H1 (cell line): Measurements from ENCODE around the gene SMIM23. TPM values are rescaled to one million over a fixed set of nuclear protein-coding genes. Genes with fewer than 3 reads are reported as not detected.

Experiments used
- KDM4A ChIP-seq: IDR thresholded peaks from one replicate; pipeline ENCODE4 v1.7.1; 2012; ENCODE audit warnings: low read depth, mild to moderate bottlenecking, moderate library complexity, low read length, inconsistent platforms; ENCODE audit not compliant: severe bottlenecking
- SIN3A ChIP-seq, 2 experiments: IDR thresholded peaks in 1 of 2; conservative IDR thresholded peaks in 1 of 2; 2 replicates each; pipeline ENCODE4 v1.6.1; 2011 to 2012; ENCODE audit warnings: low read length in 2 of 2, improper control_type of control experiment in 1 of 2, low read depth in 1 of 2, mild to moderate bottlenecking in 1 of 2
- polyA plus RNA-seq, 7 experiments: library from polyadenylated mRNA; depleted of rRNA in 3 of 7; stranded (reverse) in 5 of 7; unstranded in 2 of 7; fragments of >200 nt in 5 of 7; fragments of 200-250 nt in 2 of 7; gene quantifications; 1 replicate in 5 of 7; 2 replicates in 1 of 7; 4 replicates in 1 of 7; pipeline versions ENCODE4 v1.2.1 to v1.2.3, GENCODE V29; 2011 to 2013; ENCODE audit warnings: missing spikeins in 2 of 7, mixed read lengths in 2 of 7
- total RNA-seq: library from RNA; stranded (reverse); fragmentation: NEBNext Ultra II Directional; extraction: Animal tissue kit (Norgen Biotek cat#: 25700); gene quantifications from 2 replicates; pipeline ENCODE4 v1.2.1, GENCODE V29; 2021

Gene SMIM23
- total and polyA plus RNA-seq, 2 of the 8 experiments (the other 6 are each of a cell fraction or from before 2014, with no cell fraction given): not detected

GRCh38 chr5:171837522-171837921 lies 51.9 kb downstream of the SMIM23 start (continued):
- no peak for TF ChIP-seq KDM4A
- TF ChIP-seq SIN3A (conservative IDR thresholded peaks at IDR 0.05 in 1 of 2, IDR thresholded peaks at IDR 0.05 in 1 of 2; ENCODE audit: low read depth in 1 of 2, low read length in 2 of 2): no peak
